WTC11 (cell line): ENCODE results near the gene LIF. TPM values are rescaled to one million over a fixed set of nuclear protein-coding genes. Genes with fewer than 3 reads are reported as not detected.

Experiments used
- ATAC-seq: fragments of 200-7000 bp; cut with Tn5 transposase; 2 replicates; pipeline ENCODE4 v1.10.0; 2021; ENCODE audit warnings: mild to moderate bottlenecking, moderate library complexity
- CTCF ChIA-PET: fragments of 300-600 bp; sonication (Branson Sonifier 250); formaldehyde crosslinking; loops from one replicate; lab custom pipeline; 2021; ENCODE audit warnings: antibody characterized with exemption; lab: Charles Lee
- POLR2A ChIA-PET: fragments of 350-600 bp; sonication (Branson Sonifier 250); formaldehyde crosslinking; loops from one replicate; lab custom pipeline; 2021; ENCODE audit warnings: antibody characterized with exemption; lab: Charles Lee
- DNase-seq: peaks from one replicate; pipeline ENCODE4 v3.0.0; 2021; ENCODE audit warnings: low spot score
- H3K27ac Mint-ChIP-seq: 2 replicates; pipeline ENCODE4 v1.8.0; 2021; ENCODE audit warnings: mixed read lengths
- H3K27me3 Mint-ChIP-seq: 2 replicates; pipeline ENCODE4 v1.8.0; 2021; ENCODE audit warnings: low read depth, mild to moderate bottlenecking, moderate library complexity, mixed read lengths
- H3K36me3 Mint-ChIP-seq: 2 replicates; pipeline ENCODE4 v1.8.0; 2021; ENCODE audit warnings: mixed read lengths
- H3K4me1 Mint-ChIP-seq: 2 replicates; pipeline ENCODE4 v1.8.0; 2022; ENCODE audit warnings: mixed read lengths
- H3K4me3 Mint-ChIP-seq: 2 replicates; pipeline ENCODE4 v1.8.0; 2021; ENCODE audit warnings: mild to moderate bottlenecking, moderate library complexity, mixed read lengths
- H3K9me3 Mint-ChIP-seq: 2 replicates; pipeline ENCODE4 v1.8.0; 2021; ENCODE audit warnings: mixed read lengths
- ATF1 ChIP-seq: sonication (generic); formaldehyde crosslinking; IDR thresholded peaks from 2 replicates; pipeline ENCODE4 v1.8.1; 2023; ENCODE audit warnings: mild to moderate bottlenecking, moderate library complexity, missing genetic modification reagents
- CBFB ChIP-seq: sonication (generic); formaldehyde crosslinking; IDR thresholded peaks from 2 replicates; pipeline ENCODE4 v1.8.1; 2022; ENCODE audit warnings: mild to moderate bottlenecking, low read depth, missing genetic modification reagents
- E2F1 ChIP-seq: sonication (generic); formaldehyde crosslinking; IDR thresholded peaks from 2 replicates; pipeline ENCODE4 v1.8.0; 2022; ENCODE audit warnings: mild to moderate bottlenecking, missing genetic modification reagents
- E2F5 ChIP-seq: sonication (generic); formaldehyde crosslinking; IDR thresholded peaks from 2 replicates; pipeline ENCODE4 v1.8.1; 2022; ENCODE audit warnings: mild to moderate bottlenecking, moderate library complexity, missing genetic modification reagents
- FOXJ3 ChIP-seq: sonication (generic); formaldehyde crosslinking; IDR thresholded peaks from 2 replicates; pipeline ENCODE4 v1.9.0; 2021; ENCODE audit warnings: missing genetic modification reagents, mild to moderate bottlenecking, borderline replicate concordance
- HMGA2 ChIP-seq: fragments of 250-450 bp; sonication (Bioruptor Pico); IDR thresholded peaks from 2 replicates; pipeline ENCODE4 v1.4.0; 2021; ENCODE audit warnings: mild to moderate bottlenecking, moderate library complexity
- IRF2 ChIP-seq: sonication (generic); formaldehyde crosslinking; IDR thresholded peaks from 2 replicates; pipeline ENCODE4 v1.8.0; 2022; ENCODE audit warnings: low read depth, missing genetic modification reagents, borderline replicate concordance
- JAZF1 ChIP-seq: fragments of 250-450 bp; sonication (Bioruptor Pico); IDR thresholded peaks from 2 replicates; pipeline ENCODE4 v1.9.0; 2021; ENCODE audit warnings: moderate library complexity, mild to moderate bottlenecking, inconsistent platforms
- JUN ChIP-seq: sonication (generic); formaldehyde crosslinking; IDR thresholded peaks from 2 replicates; pipeline ENCODE4 v1.8.0; 2023; ENCODE audit warnings: mild to moderate bottlenecking, missing genetic modification reagents
- KAT7 ChIP-seq: sonication (generic); formaldehyde crosslinking; IDR thresholded peaks from 2 replicates; pipeline ENCODE4 v1.8.1; 2023; ENCODE audit warnings: missing genetic modification reagents, mild to moderate bottlenecking, borderline replicate concordance
- MYBL2 ChIP-seq: sonication (generic); formaldehyde crosslinking; IDR thresholded peaks from 2 replicates; pipeline ENCODE4 v1.8.1; 2023; ENCODE audit warnings: mild to moderate bottlenecking, moderate library complexity, missing genetic modification reagents
- NR3C1 ChIP-seq: sonication (generic); formaldehyde crosslinking; conservative IDR thresholded peaks from 2 replicates; pipeline ENCODE4 v1.8.1; 2023; ENCODE audit warnings: low read depth, mild to moderate bottlenecking, missing genetic modification reagents
- PRDM15 ChIP-seq: sonication (generic); formaldehyde crosslinking; IDR thresholded peaks from 2 replicates; pipeline ENCODE4 v1.8.0; 2022; ENCODE audit warnings: missing genetic modification reagents
- SMAD3 ChIP-seq: sonication (generic); formaldehyde crosslinking; IDR thresholded peaks from 2 replicates; pipeline ENCODE4 v1.8.0; 2022; ENCODE audit warnings: missing genetic modification reagents, mild to moderate bottlenecking, borderline replicate concordance
- SOX15 ChIP-seq: fragments of 250-450 bp; sonication (Bioruptor Pico); IDR thresholded peaks from 2 replicates; pipeline ENCODE4 v1.9.0; 2021; ENCODE audit warnings: mild to moderate bottlenecking
- SP1 ChIP-seq: sonication (generic); formaldehyde crosslinking; conservative IDR thresholded peaks from 2 replicates; pipeline ENCODE4 v1.8.1; 2022; ENCODE audit warnings: missing genetic modification reagents
- TCF7 ChIP-seq: sonication (generic); formaldehyde crosslinking; IDR thresholded peaks from 2 replicates; pipeline ENCODE4 v1.8.0; 2022; ENCODE audit warnings: mild to moderate bottlenecking, low read depth, missing genetic modification reagents, moderate library complexity
- TEAD4 ChIP-seq: sonication (generic); formaldehyde crosslinking; IDR thresholded peaks from 2 replicates; pipeline ENCODE4 v1.8.0; 2022; ENCODE audit warnings: mild to moderate bottlenecking, missing genetic modification reagents
- ZNF317 ChIP-seq: sonication (generic); formaldehyde crosslinking; IDR thresholded peaks from 2 replicates; pipeline ENCODE4 v1.8.1; 2023; ENCODE audit warnings: low read depth, mild to moderate bottlenecking, moderate library complexity, missing genetic modification reagents, borderline replicate concordance
- ZNF416 ChIP-seq: fragments of 250-450 bp; sonication (Bioruptor Pico); IDR thresholded peaks from 2 replicates; pipeline ENCODE4 v1.9.0; 2021; ENCODE audit warnings: mild to moderate bottlenecking, inconsistent platforms
- ZNF425 ChIP-seq: fragments of 250-450 bp; sonication (Bioruptor Pico); conservative IDR thresholded peaks from 2 replicates; pipeline ENCODE4 v1.9.0; 2021; ENCODE audit warnings: mild to moderate bottlenecking
- ZNF532 ChIP-seq: fragments of 250-450 bp; sonication (Bioruptor Pico); IDR thresholded peaks from 2 replicates; pipeline ENCODE4 v1.9.0; 2021; ENCODE audit warnings: mild to moderate bottlenecking, borderline replicate concordance
- ZSCAN18 ChIP-seq: fragments of 250-450 bp; sonication (Bioruptor Pico); IDR thresholded peaks from 2 replicates; pipeline ENCODE4 v2.1.2; 2022; ENCODE audit warnings: mild to moderate bottlenecking, moderate library complexity
- total RNA-seq: library from RNA; stranded (reverse); gene quantifications from 3 replicates; pipeline ENCODE4 v1.2.3, GENCODE V29; 2021

The LIF gene
- total RNA-seq, 1 experiment from 2014 or later = 7.2 TPM

- TF ChIP-seq ZNF532 (CRISPR knock-in tag) (no peak), SMAD3 (CRISPR knock-in tag) (no peak), SOX15 (CRISPR knock-in tag) (no peak), ZNF317 (CRISPR knock-in tag) (no peak), JUN (CRISPR knock-in tag) (no peak), ATF1 (CRISPR knock-in tag) (no peak), CBFB (CRISPR knock-in tag) (no peak), ZNF425 (CRISPR knock-in tag) (no peak), NR3C1 (CRISPR knock-in tag) (no peak)
- TF ChIP-seq, all 79 proteins: peak for 0
Measured at GRCh38 chr22:30282616-30283046, 36.1 kb upstream of the LIF start (continued).

- H3K36me3 Mint-ChIP-seq = no peaks in the 10 kb centered on the region
- POLR2A ChIA-PET = no interaction called here
- no peak overlapping the region for H3K4me3 Mint-ChIP-seq
- peaks cover 8% of the 10 kb centered on the region for H3K4me1 Mint-ChIP-seq
- no peaks in the 10 kb centered on the region for H3K9me3 Mint-ChIP-seq
- CTCF ChIA-PET = interaction anchor here (1.2 to 1.6 kb wide), 3 partner anchors 17 to 82 kb away, joined by 3 to 9 read pairs (median 6); partner anchors contain the start of gene TBC1D10A
- ATAC-seq (no peak), DNase-seq (no peak)
- H3K27ac Mint-ChIP-seq = no peak overlapping the region
- H3K27me3 Mint-ChIP-seq = no peaks in the 10 kb centered on the region
- TF ChIP-seq PRDM15 = no peak
- TF ChIP-seq ZNF416 = no peak
- no peak for TF ChIP-seq HMGA2 (CRISPR knock-in tag)
- TF ChIP-seq JAZF1 (CRISPR knock-in tag) = no peak
- TF ChIP-seq SOX15 (CRISPR knock-in tag) = no peak
- TF ChIP-seq CBFB (CRISPR knock-in tag) = no peak
- TF ChIP-seq ATF1 (CRISPR knock-in tag) = no peak
- TF ChIP-seq ZSCAN18 (CRISPR knock-in tag) = no peak
- no peak for TF ChIP-seq IRF2
- TF ChIP-seq KAT7 (CRISPR knock-in tag) = no peak
- TF ChIP-seq TEAD4 (CRISPR knock-in tag) = no peak
- no peak for TF ChIP-seq E2F1 (CRISPR knock-in tag)
- no peak for TF ChIP-seq FOXJ3
- TF ChIP-seq SP1 (CRISPR knock-in tag) = no peak
- no peak for TF ChIP-seq MYBL2
- TF ChIP-seq TCF7 (CRISPR knock-in tag) = no peak
- TF ChIP-seq E2F5 (CRISPR knock-in tag) = no peak
Measured at GRCh38 chr22:30280505-30280904, 33.9 kb upstream of the LIF start.
